ENCODE measurements around the gene CDKAL1.

CDKAL1 gene

DNA sequence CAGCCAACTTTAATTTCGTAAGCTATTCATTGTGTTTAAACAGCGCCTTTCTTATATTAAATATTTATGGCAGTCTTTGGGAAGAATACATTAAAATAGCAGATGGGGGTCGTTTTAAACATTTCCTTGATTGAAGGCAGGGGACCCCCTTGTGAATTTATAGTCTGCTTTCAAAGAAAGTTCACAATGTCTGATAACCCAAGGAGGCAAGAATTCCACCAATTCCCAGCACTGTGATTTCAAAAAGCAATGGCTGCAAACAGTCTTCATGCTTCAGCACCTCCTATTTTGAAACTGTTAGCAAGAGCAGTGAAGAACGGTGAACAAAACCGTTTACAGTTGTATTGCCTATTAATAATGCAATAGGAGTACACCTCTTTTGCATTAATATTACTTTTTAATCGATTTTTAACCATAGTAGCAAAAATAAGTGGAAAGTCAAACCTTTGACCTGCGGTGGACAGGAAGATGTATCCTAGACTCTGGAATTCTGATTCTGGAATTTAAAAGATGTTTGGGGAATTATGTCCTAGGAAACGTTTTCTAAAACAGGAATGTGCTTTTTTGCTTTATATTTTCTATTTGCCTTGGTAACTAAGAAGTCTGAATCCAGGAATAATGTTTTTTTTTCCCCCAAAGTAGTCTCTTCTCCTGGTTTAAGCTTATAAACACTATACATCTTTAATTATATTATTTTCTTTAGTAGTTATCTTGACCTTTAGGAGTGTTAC, 393.0 kb downstream of the CDKAL1 start:
- Histone ChIP-seq H3K4me3 (ENCODE audit: low read depth, low read length) (no peak overlapping the region), H3K36me3 (replicated peaks) (no peaks in the 10 kb centered on the region), H3K27ac (no peak overlapping the region), H3K27me3 (replicated peaks) (no peaks in the 10 kb centered on the region)
- in situ Hi-C loops (cut with HindIII; ENCODE audit: low pct_ligation_motif_present, low sequenced_read_pairs): no loop called here
- TF ChIP-seq, protein P1, sequence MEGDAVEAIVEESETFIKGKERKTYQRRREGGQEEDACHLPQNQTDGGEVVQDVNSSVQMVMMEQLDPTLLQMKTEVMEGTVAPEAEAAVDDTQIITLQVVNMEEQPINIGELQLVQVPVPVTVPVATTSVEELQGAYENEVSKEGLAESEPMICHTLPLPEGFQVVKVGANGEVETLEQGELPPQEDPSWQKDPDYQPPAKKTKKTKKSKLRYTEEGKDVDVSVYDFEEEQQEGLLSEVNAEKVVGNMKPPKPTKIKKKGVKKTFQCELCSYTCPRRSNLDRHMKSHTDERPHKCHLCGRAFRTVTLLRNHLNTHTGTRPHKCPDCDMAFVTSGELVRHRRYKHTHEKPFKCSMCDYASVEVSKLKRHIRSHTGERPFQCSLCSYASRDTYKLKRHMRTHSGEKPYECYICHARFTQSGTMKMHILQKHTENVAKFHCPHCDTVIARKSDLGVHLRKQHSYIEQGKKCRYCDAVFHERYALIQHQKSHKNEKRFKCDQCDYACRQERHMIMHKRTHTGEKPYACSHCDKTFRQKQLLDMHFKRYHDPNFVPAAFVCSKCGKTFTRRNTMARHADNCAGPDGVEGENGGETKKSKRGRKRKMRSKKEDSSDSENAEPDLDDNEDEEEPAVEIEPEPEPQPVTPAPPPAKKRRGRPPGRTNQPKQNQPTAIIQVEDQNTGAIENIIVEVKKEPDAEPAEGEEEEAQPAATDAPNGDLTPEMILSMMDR (IDR thresholded peaks at IDR 0.05; ENCODE audit: low read depth, low read length, missing control alignments): no peak
- no peak for DNase-seq

DNA sequence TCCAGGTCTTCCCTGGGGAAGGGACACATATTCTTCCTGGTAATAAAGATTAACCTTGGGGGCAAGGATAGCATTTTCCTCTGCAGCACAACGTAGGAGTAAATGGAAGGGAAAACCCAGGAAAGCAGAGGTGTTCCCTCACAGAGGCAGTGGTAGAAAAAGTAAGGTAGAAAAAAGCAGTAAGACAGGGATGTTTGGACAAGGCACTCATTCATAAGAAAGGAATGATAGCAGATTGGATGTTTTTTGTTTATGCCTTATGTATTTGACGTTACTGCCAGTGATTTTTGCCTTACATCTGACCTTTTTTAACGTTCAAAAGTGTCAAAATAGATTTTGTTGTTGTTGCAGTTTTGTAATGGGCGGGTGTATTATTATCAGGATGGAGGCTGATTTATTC, 395.0 kb downstream of the CDKAL1 start:
- Histone ChIP-seq H3K4me3 (ENCODE audit: low read depth, low read length) (no peak overlapping the region), H3K36me3 (replicated peaks) (no peaks in the 10 kb centered on the region), H3K27me3 (replicated peaks) (no peaks in the 10 kb centered on the region), H3K27ac (no peak overlapping the region)
- TF ChIP-seq, protein P1 (IDR thresholded peaks at IDR 0.05; ENCODE audit: low read depth, low read length, missing control alignments): no peak
- in situ Hi-C loops (cut with HindIII; ENCODE audit: low pct_ligation_motif_present, low sequenced_read_pairs): no loop called here
- DNase-seq: no peak

DNA sequence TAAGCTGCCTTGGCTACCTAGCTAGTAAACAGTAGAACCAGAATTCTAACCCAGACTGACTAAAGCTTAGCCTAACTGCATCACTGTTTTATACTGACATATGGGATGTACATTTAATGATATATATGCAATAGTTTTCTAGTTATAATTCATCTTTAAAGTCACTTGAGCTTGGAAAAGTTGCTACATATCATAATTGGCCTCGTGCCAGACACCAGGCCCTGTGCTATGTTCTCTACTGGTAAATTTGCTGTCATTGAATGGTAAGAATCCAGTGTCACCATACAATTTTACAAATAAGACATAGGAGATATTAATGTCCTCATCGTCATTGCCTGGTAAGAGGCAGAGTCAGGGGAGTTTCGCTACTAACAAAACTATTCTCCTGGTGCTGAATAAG, 396.8 kb downstream of the CDKAL1 start:
- Histone ChIP-seq H3K36me3 (replicated peaks) (no peaks in the 10 kb centered on the region), H3K27me3 (replicated peaks) (no peaks in the 10 kb centered on the region), H3K4me3 (ENCODE audit: low read depth, low read length) (no peak overlapping the region), H3K27ac (no peak overlapping the region)
- no peak for DNase-seq
- in situ Hi-C loops (cut with HindIII; ENCODE audit: low pct_ligation_motif_present, low sequenced_read_pairs): no loop called here
- TF ChIP-seq, protein P1 (IDR thresholded peaks at IDR 0.05; ENCODE audit: low read depth, low read length, missing control alignments): no peak

DNA sequence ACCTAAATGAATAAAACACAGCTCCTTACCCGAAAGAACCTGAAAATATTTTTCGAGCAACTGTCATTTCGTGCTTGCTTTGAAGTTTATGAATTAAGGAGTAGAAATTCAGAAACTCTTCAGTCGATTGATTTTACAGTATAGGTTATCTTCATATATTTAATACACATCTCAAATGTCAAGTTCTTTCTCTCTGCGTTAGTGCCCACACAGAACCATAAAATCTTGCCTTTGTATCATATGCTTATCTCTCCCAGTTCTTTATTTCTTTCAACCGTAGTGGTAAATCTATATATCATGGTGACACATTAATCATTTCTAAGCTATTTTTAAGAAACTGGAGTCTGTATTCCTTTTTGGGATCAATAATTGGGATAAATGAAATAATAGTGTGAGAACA, 397.5 kb downstream of the CDKAL1 start:
- Histone ChIP-seq H3K27me3 (replicated peaks) (no peaks in the 10 kb centered on the region), H3K27ac (no peak overlapping the region), H3K4me3 (ENCODE audit: low read depth, low read length) (no peak overlapping the region), H3K36me3 (replicated peaks) (no peaks in the 10 kb centered on the region)
- TF ChIP-seq, protein P1 (IDR thresholded peaks at IDR 0.05; ENCODE audit: low read depth, low read length, missing control alignments): no peak
- in situ Hi-C loops (cut with HindIII; ENCODE audit: low pct_ligation_motif_present, low sequenced_read_pairs): no loop called here
- no peak for DNase-seq

DNA sequence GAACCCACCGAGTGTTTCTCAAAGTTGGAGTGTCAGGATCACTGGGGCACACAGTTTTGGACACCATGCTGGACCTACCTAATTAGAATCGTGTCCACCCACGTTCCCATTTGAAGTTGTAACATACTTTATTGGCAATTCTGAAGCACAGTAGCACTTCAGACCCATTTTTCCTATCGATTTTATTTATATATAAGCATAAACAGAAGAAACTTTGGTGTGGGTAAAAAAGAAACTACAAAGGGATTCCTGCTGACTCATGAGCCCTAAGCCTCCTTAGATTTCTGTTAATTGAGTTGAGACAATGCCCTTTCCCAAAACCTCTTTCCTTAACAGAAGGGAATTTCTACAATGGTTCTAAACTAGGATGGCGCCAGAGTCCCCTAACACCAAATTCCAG, 398.0 kb downstream of the CDKAL1 start:
- TF ChIP-seq, protein P1 (IDR thresholded peaks at IDR 0.05; ENCODE audit: low read depth, low read length, missing control alignments): no peak
- no peaks in the 10 kb centered on the region for H3K36me3 ChIP-seq (replicated peaks)
- H3K27me3 ChIP-seq (replicated peaks): no peaks in the 10 kb centered on the region
- no peak overlapping the region for H3K27ac ChIP-seq
- in situ Hi-C loops (cut with HindIII; ENCODE audit: low pct_ligation_motif_present, low sequenced_read_pairs): no loop called here
- DNase-seq: no peak
- no peak overlapping the region for H3K4me3 ChIP-seq (ENCODE audit: low read depth, low read length)

Measured in brain microvascular endothelial cell (primary cell).